Activated CD8-positive, alpha-beta memory T cell treated with anti-CD3 and anti-CD28 coated beads, Interleukin-2, amount 50 U/mL, for 24 hours (primary cell): ENCODE results near the gene PNKD.

Experiments used
- DNase-seq: peaks from one replicate; pipeline ENCODE4 v3.0.0-alpha.2; 2020; ENCODE audit errors: extremely low read depth

The PNKD gene

DNA sequence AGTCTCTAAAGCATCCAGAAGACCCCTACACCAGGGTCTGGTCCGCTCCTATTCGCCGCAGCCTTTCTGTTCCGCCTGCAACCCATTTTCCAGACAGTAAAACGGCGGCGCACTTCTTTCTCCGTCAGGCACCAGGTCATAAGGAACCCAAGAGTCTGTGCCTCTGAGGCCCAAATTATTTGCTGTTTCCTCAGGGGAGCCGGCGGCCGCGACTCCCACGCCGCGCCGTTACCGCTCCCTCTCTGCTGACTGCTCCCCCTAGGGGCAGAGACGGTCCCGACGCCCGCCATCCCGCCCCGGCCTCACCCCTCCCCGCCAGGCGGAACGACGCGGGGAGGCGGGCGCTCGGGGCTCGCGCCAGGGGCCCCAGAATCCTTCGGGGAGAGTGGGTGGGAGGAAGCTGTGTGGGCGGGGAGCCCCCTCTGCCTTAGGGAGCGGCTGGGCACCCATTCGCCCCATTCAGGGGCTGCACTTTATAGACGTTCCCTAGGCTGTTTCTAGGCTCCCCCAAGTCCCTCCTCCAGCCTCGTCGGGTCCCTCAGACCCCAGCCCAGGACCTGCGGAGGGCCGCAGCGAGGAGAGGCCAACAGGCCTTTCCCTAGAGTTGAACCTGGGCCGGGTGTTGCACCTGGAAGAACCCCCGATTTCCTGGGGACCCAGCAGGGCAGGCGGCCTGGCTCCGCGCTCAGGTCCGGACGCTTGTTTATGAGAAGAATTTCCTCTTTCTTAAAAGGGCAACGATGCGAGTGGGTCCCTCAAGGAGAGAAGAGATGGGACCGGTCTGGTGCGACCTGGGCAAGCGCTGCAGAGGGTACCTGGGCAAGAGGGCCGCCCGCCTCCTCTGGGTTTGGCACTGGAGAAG lies 125.7 kb downstream of the PNKD start:
- DNase-seq = peak; percentile 77
